ENCODE results near the gene PIGH. TPM values are rescaled to one million over a fixed set of nuclear protein-coding genes. Genes with fewer than 3 reads are reported as not detected.

Gene PIGH
- total RNA-seq, 3 donors from 2014 or later: 16.6 to 20.0 (median 16.7) TPM

DNA sequence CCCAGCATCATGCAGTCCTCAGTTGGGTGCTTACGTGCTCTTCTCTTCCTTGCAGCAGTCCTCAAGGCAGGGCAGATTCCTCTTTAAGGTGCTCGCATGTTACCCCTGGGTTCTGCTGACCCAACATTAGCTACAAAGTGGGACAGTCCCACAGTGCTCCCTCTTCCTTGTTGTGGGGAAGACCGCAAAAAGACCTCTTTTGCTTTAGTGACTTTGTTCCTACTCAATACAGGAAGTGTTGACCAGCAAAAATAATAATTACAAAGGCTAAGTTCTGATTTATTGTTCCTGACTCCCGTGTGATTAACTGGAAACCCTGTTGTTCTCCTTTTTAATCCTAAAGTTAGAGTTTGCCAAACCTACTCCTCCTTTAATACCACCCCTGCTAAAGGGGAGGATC is 13.7 kb downstream of the PIGH start:
- DNase-seq (no peak), ATAC-seq (peak; percentile 28)
- intact Hi-C loops (cut with DNase I, micrococcal nuclease): no loop called here
- Histone ChIP-seq H3K4me3 (no peak overlapping the region), H3K9me3 (no peaks in the 10 kb centered on the region), H3K4me1 (ENCODE audit: low read depth) (no peaks in the 10 kb centered on the region), H3K36me3 (ENCODE audit: low read depth) (no peaks in the 10 kb centered on the region)
- TF ChIP-seq, protein P1, sequence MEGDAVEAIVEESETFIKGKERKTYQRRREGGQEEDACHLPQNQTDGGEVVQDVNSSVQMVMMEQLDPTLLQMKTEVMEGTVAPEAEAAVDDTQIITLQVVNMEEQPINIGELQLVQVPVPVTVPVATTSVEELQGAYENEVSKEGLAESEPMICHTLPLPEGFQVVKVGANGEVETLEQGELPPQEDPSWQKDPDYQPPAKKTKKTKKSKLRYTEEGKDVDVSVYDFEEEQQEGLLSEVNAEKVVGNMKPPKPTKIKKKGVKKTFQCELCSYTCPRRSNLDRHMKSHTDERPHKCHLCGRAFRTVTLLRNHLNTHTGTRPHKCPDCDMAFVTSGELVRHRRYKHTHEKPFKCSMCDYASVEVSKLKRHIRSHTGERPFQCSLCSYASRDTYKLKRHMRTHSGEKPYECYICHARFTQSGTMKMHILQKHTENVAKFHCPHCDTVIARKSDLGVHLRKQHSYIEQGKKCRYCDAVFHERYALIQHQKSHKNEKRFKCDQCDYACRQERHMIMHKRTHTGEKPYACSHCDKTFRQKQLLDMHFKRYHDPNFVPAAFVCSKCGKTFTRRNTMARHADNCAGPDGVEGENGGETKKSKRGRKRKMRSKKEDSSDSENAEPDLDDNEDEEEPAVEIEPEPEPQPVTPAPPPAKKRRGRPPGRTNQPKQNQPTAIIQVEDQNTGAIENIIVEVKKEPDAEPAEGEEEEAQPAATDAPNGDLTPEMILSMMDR (IDR thresholded peaks at IDR 0.05): no peak

DNA sequence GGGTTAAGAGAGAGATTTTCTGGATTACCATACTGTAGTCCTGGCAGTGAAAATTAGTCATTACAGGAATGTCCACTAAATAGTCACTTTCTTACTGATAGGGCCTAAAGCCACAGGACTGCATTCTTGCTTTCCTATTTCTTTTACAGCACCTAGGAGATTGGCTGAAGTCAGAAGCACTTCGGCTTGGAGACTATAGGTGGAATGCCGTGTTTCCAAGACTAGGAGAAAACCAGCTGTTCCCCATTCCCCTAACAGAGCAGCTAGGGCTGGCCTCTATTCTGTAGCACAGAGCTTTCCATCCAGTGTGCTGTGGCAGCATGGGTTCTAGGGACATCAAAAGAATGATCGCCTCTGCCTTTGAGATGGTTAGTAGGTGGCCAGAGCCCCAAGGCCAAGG is 15.1 kb downstream of the PIGH start:
- DNase-seq (no peak), ATAC-seq (no peak)
- intact Hi-C loops (cut with DNase I, micrococcal nuclease): no loop called here
- no peaks in the 10 kb centered on the region for H3K9me3 ChIP-seq
- H3K36me3 ChIP-seq (ENCODE audit: low read depth): no peaks in the 10 kb centered on the region
- no peaks in the 10 kb centered on the region for H3K4me1 ChIP-seq (ENCODE audit: low read depth)
- no peak overlapping the region for H3K4me3 ChIP-seq
- TF ChIP-seq, protein P1 (IDR thresholded peaks at IDR 0.05): no peak

DNA sequence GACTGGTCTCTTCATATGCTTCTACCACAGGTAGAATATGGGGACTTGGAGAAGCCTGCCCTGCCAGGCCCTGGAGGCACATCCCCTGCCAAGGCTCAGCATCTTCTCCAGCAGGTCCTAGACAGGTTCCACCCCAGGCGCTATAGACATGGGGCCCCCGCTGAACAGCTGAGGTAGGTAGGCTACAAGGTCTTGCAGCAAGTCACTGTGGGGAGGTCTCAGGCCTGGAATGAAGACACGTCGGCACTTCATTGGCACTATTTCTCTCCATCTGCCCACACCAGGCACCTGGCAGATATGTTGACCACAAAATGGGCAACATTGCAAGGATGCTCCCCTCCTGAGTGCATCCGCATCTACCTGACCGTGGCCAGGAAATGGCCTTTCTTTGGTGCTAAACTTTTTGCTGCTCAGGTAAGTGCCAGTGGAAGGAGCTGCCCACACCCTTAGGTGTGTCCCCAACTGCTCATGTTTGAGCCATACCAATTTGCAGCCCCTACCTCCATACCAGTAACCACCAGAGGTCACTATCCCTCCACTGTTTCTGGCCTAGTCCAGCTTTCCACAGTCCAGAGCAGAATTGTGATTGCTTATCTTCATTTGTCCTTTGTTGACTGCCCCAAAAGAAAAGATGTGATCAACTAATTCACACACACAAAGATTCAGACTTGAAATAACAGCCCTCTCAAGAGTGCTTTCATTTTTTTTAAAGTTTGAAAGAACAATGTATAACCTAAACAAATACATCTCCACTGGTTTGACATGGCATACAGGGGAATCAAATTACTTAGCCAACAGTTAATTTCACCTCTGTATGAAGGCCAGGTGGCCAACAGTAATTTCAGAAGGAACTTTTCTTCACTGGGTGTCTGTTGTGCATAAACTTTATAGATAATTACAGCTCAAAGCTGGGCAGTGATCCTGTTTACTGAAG is 16.1 kb downstream of the PIGH start:
- Histone ChIP-seq H3K9me3 (no peaks in the 10 kb centered on the region), H3K36me3 (ENCODE audit: low read depth) (no peaks in the 10 kb centered on the region), H3K4me3 (no peak overlapping the region), H3K4me1 (ENCODE audit: low read depth) (no peaks in the 10 kb centered on the region)
- TF ChIP-seq, protein P1 (IDR thresholded peaks at IDR 0.05): no peak
- intact Hi-C loops (cut with DNase I, micrococcal nuclease): no loop called here
- peak in 1 of 3 donors; percentile 58 for DNase-seq
- peak; percentile 82 for ATAC-seq

GRCh38 chr14:67582061-67582460 is 18.0 kb downstream of the PIGH start:
- no peaks in the 10 kb centered on the region for H3K36me3 ChIP-seq (ENCODE audit: low read depth)
- H3K4me3 ChIP-seq: no peak overlapping the region
- TF ChIP-seq, protein P1 (IDR thresholded peaks at IDR 0.05): no peak
- DNase-seq (no peak), ATAC-seq (no peak)
- no peaks in the 10 kb centered on the region for H3K4me1 ChIP-seq (ENCODE audit: low read depth)
- H3K9me3 ChIP-seq: no peaks in the 10 kb centered on the region
- intact Hi-C loops (cut with DNase I, micrococcal nuclease): no loop called here

DNA sequence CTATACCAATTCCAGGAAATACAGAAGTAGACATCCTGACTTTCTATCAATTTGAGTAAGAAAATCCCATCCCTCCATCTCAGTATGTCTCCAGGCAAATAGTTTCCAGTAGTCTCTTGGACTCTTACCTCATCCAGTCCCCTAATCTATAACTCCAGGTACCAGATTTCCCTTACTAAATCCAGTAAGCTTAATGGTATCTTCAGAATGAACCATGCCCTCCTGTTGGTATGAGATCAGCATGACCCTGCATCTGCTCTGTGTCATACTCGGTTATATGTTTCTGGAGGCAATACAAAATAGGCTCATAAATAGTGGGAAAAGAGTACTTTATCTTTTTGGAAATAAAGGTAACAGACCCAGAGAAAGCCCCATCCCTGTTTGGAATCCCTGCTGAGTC is 18.4 kb downstream of the PIGH start:
- intact Hi-C loops (cut with DNase I, micrococcal nuclease): no loop called here
- ATAC-seq (no peak), DNase-seq (no peak)
- TF ChIP-seq, protein P1 (IDR thresholded peaks at IDR 0.05): no peak
- H3K4me1 ChIP-seq (ENCODE audit: low read depth): no peaks in the 10 kb centered on the region
- H3K9me3 ChIP-seq: no peaks in the 10 kb centered on the region
- H3K36me3 ChIP-seq (ENCODE audit: low read depth): no peaks in the 10 kb centered on the region
- no peak overlapping the region for H3K4me3 ChIP-seq
